Measurements from ENCODE around the gene OR6C3. TPM values are rescaled to one million over a fixed set of nuclear protein-coding genes. Genes with fewer than 3 reads are reported as not detected.
"Not testable (repeated sequence)": the region's sequence is repeated elsewhere in the genome, so short reads cannot be mapped to it uniquely, and the experiment has no call there.

The OR6C3 gene
- total RNA-seq, 1 experiment from 2014 or later: not detected

GRCh38 chr12:55314043-55314442 lies 16.5 kb upstream of the OR6C3 start, which contains the start of gene OR6C1:
Gene OR6C1, plus strand, starts transcription at chr12:55314343. Its CDS starts 6,257 bp downstream, at chr12:55320600.
- intact Hi-C loops (cut with micrococcal nuclease; ENCODE audit: unreplicated experiment) (no loop called here), in situ Hi-C loops (cut with HindIII; ENCODE audit: low pct_unique_long_range_greater_than_20kb, low sequenced_read_pairs) (no loop called here)
- POLR2A ChIA-PET: no interaction called here

GRCh38 chr12:55320201-55320600 lies 10.3 kb upstream of the OR6C3 start:
- no TSS peak for BruUV-seq (replicated peaks)
- ChIA-PET CTCF (no interaction called here), POLR2A (no interaction called here)
- intact Hi-C loops (cut with micrococcal nuclease; ENCODE audit: unreplicated experiment) (no loop called here), in situ Hi-C loops (cut with HindIII; ENCODE audit: low pct_unique_long_range_greater_than_20kb, low sequenced_read_pairs) (no loop called here)
- ATAC-seq (no peak), DNase-seq (ENCODE audit: low read depth, low spot score) (no peak)
- Histone ChIP-seq H3K9me3 (ENCODE audit: control insufficient read depth, insufficient read depth, low read depth, low read length) (peaks cover 5% of the 10 kb centered on the region; the same call in 1 of the 2 replicates), H3K27ac (ENCODE audit: low read length) (no peak overlapping the region), H3K27me3 (ENCODE audit: control insufficient read depth, insufficient read depth, low read length) (no peaks in the 10 kb centered on the region), H3K4me1 (ENCODE audit: control insufficient read depth, insufficient read depth, low read length) (no peaks in the 10 kb centered on the region), H3K36me3 (ENCODE audit: control insufficient read depth, insufficient read depth, low read length) (no peaks in the 10 kb centered on the region), H3K4me3 (ENCODE audit: low read depth in 2 of 2, low read length in 2 of 2) (no peak overlapping the region)
- TF ChIP-seq SIN3A (IDR thresholded peaks at IDR 0.05; ENCODE audit: borderline replicate concordance, insufficient read depth, low read depth, low read length): no peak
- no peak for TF ChIP-seq REST (IDR thresholded peaks at IDR 0.05; ENCODE audit: insufficient read depth in 1 of 2, low read depth in 2 of 2, low read length in 1 of 2)
- TF ChIP-seq TCF7L2 (IDR thresholded peaks at IDR 0.05; ENCODE audit: low read depth, low read length): no peak
- TF ChIP-seq CTCF (IDR thresholded peaks at IDR 0.05): no peak
- TF ChIP-seq POLR2AphosphoS5 (IDR thresholded peaks at IDR 0.05; ENCODE audit: low read depth, low read length): no peak

More at GRCh38 chr12:55314043-55314442, 16.5 kb upstream of the OR6C3 start, which contains the start of gene OR6C1:
- DNase-seq (ENCODE audit: low read depth, low spot score): no peak
- Histone ChIP-seq H3K36me3 (ENCODE audit: control insufficient read depth, insufficient read depth, low read length) (no peaks in the 10 kb centered on the region), H3K4me1 (ENCODE audit: control insufficient read depth, insufficient read depth, low read length) (no peaks in the 10 kb centered on the region), H3K27me3 (ENCODE audit: control insufficient read depth, insufficient read depth, low read length) (no peaks in the 10 kb centered on the region), H3K27ac (ENCODE audit: low read length) (no peak within 1 kb of the TSS), H3K4me3 (ENCODE audit: low read depth in 2 of 2, low read length in 2 of 2) (no peak within 1 kb of the TSS), H3K9me3 (ENCODE audit: control insufficient read depth, insufficient read depth, low read depth, low read length) (peaks cover under 1% of the 10 kb centered on the region; the same call in 1 of the 2 replicates)
- TF ChIP-seq SIN3A (IDR thresholded peaks at IDR 0.05; ENCODE audit: borderline replicate concordance, insufficient read depth, low read depth, low read length) (no peak), POLR2AphosphoS5 (IDR thresholded peaks at IDR 0.05; ENCODE audit: low read depth, low read length) (no peak), CTCF (IDR thresholded peaks at IDR 0.05) (no peak), TCF7L2 (IDR thresholded peaks at IDR 0.05; ENCODE audit: low read depth, low read length) (no peak), REST (IDR thresholded peaks at IDR 0.05; ENCODE audit: insufficient read depth in 1 of 2, low read depth in 2 of 2, low read length in 1 of 2) (no peak)
- CTCF ChIA-PET: no interaction called here
- no TSS peak for BruUV-seq (replicated peaks)
- no peak for ATAC-seq

GRCh38 chr12:55325801-55326200 lies 4.7 kb upstream of the OR6C3 start:
- H3K9me3 ChIP-seq (ENCODE audit: control insufficient read depth, insufficient read depth, low read depth, low read length); H3K4me3 ChIP-seq (ENCODE audit: low read depth in 2 of 2, low read length in 2 of 2); H3K36me3 ChIP-seq (ENCODE audit: control insufficient read depth, insufficient read depth, low read length); H3K4me1 ChIP-seq (ENCODE audit: control insufficient read depth, insufficient read depth, low read length); ATAC-seq; BruUV-seq (replicated peaks); intact Hi-C loops (cut with micrococcal nuclease; ENCODE audit: unreplicated experiment); H3K27ac ChIP-seq (ENCODE audit: low read length); in situ Hi-C loops (cut with HindIII; ENCODE audit: low pct_unique_long_range_greater_than_20kb, low sequenced_read_pairs); POLR2A ChIA-PET; CTCF ChIA-PET; DNase-seq (ENCODE audit: low read depth, low spot score); H3K27me3 ChIP-seq (ENCODE audit: control insufficient read depth, insufficient read depth, low read length): not testable (repeated sequence)
